ENCODE data around the gene RBM33.

The RBM33 gene

GRCh38 chr7:155753446-155753965, 109.0 kb downstream of the RBM33 start:
- DNase-seq = no peak

GRCh38 chr7:155754165-155754564, 109.7 kb downstream of the RBM33 start:
- DNase-seq = no peak

GRCh38 chr7:155755026-155755425, 110.6 kb downstream of the RBM33 start:
- DNase-seq = no peak

GRCh38 chr7:155756322-155756721, 111.9 kb downstream of the RBM33 start:
- DNase-seq = no peak

- no peak for DNase-seq
Observed at GRCh38 chr7:155758348-155758747, 113.9 kb downstream of the RBM33 start.

GRCh38 chr7:155759740-155760430, 115.4 kb downstream of the RBM33 start:
- no peak for DNase-seq

- DNase-seq = no peak
Observed at GRCh38 chr7:155761162-155761561, 116.7 kb downstream of the RBM33 start.

GRCh38 chr7:155762036-155762435, 117.6 kb downstream of the RBM33 start:
- no peak for DNase-seq

GRCh38 chr7:155762655-155763054, 118.2 kb downstream of the RBM33 start:
- DNase-seq = no peak

GRCh38 chr7:155763122-155763521, 118.7 kb downstream of the RBM33 start:
- DNase-seq = no peak

GRCh38 chr7:155763691-155764437, 119.4 kb downstream of the RBM33 start:
- DNase-seq = peak; percentile 68

GRCh38 chr7:155764438-155764793, 120.0 kb downstream of the RBM33 start:
- DNase-seq = peak; percentile 76

- no peak for DNase-seq
Observed at GRCh38 chr7:155765458-155765857, 121.0 kb downstream of the RBM33 start.

GRCh38 chr7:155766386-155766785, 121.9 kb downstream of the RBM33 start:
- no peak for DNase-seq

GRCh38 chr7:155766966-155767916, 122.8 kb downstream of the RBM33 start:
- DNase-seq = no peak

GRCh38 chr7:155769701-155770100, 125.2 kb downstream of the RBM33 start:
- no peak for DNase-seq

GRCh38 chr7:155770241-155770640, 125.8 kb downstream of the RBM33 start:
- no peak for DNase-seq

- DNase-seq = no peak
Observed at GRCh38 chr7:155773531-155773930, 129.1 kb downstream of the RBM33 start.

GRCh38 chr7:155774947-155775346, 130.5 kb downstream of the RBM33 start:
- DNase-seq = no peak

GRCh38 chr7:155775691-155776090, 131.2 kb downstream of the RBM33 start:
- DNase-seq = no peak

GRCh38 chr7:155776606-155777005, 132.1 kb downstream of the RBM33 start:
- DNase-seq = no peak

- DNase-seq = no peak
Observed at GRCh38 chr7:155778349-155778748, 133.9 kb downstream of the RBM33 start.

GRCh38 chr7:155780884-155781283, 136.4 kb downstream of the RBM33 start:
- DNase-seq = no peak
